Measurements from ENCODE around the gene NR1I3. TPM values are rescaled to one million over a fixed set of nuclear protein-coding genes. Genes with fewer than 3 reads are reported as not detected.

The NR1I3 gene, protein sequence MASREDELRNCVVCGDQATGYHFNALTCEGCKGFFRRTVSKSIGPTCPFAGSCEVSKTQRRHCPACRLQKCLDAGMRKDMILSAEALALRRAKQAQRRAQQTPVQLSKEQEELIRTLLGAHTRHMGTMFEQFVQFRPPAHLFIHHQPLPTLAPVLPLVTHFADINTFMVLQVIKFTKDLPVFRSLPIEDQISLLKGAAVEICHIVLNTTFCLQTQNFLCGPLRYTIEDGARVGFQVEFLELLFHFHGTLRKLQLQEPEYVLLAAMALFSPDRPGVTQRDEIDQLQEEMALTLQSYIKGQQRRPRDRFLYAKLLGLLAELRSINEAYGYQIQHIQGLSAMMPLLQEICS
- total RNA-seq: not detected in 2 replicates

DNA sequence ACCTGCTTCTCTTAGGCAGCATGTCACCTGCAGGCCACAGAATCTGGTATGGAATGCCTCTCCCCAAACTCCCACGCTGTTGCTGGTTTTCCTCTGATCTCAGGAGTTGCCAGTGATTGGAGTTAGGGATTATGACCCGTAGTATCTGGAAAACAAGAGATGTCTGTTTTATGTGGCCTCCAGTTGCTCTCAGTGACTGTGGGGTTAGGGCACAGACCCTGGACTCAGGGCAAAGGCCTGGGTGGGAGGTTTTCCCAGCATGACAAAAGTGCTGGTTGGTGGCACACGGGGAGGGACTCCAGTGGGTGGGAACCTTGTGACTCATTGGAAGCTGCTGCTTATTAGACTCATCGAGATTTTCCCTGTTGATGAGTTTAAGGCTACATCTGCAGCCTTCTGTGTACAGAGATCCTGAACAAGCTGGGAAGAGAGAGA lies at the start of gene NR1I3:
Gene NR1I3 (minus strand): TSS at position 165 of the 435 bp plus-strand sequence. CDS start 1,638 bp downstream, outside the sequence.

DNA sequence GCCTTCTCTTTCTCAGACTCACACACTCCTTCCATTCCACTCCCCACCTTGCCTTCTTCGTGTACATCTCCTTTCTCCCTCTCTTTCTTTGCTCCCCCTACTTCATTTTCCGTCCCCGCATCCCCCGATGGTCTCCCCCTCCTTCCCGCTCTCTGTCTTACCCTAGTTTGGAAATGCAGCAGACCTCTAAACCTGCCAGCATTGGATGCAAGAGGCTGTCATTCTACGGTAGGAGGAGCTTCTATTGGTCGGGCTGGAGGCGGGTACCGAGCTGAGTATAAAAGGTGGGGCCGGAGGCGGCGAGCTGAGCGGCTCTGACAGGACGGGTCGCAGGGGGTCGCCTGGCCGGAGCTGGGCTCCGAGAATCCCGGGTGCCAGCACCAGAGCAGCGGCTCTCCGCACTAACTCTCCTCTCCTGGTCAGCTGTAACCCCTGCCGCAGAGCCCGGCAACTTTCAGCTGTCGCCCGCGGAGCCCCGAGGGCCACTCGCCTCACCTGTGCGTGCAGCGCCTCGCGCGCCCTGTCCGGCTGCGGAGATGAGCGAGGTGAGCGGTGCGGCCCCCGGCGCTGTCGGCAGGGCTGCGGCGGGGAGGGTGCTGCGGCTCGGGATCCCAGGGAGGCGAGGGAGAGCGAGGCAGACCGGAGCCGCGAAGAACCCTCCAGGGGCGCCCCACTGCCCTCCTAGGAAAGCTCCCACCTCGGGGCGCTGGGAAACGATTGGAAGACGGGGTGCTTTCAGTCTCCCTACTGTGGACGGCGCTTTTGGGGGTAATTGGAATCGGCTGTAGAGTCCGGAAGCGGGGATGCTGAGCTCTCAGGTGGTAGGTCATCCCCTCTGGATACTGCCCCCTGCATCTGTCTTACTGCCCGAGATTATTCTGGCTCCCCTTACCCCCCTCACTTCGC lies 20.7 kb upstream of the NR1I3 start, which contains the start of gene PCP4L1:
Gene PCP4L1 (plus strand): TSS at position 307 of the 906 bp plus-strand sequence. CDS start 230 bp downstream, at position 537.

DNA sequence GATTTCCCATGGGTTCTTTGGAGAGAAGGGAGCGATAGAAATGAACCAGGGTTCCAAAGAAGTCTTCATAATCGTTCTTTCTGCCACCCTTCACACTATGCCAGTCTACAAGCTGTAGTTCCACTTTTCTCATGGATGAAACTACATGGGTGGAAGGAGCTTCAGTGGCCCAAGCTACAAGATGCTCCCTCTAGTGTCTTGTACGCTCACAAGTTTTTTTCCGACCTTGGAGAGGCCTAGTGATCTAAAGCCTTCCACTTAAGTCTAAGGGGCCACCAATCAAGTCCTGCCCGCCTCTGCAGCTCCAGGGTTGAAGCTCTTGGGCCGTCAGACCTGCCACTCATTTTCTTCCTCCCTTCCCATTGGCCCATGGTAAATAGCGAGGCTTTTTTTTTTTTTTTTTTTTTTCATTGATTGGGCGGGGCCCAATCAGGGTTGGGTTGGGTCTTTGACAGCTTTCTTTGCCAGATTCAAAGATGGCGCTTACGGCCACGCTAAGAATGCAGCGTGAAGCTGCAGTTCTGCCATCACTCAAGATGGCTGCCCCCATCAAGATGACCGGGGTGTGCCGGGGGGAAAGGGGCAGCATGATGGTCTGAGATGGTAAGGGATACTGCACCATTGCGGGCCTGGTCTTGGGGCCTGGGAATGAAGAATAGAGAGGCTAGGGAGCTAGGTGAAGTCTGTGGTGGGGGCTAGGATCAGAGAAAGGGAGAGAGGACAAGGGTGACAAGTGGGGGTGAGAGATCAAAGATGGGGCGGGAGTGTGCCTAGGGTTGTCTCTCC lies 12.3 kb downstream of the NR1I3 start, which contains the start of gene TOMM40L:
Gene TOMM40L (plus strand): TSS at position 527 of the 786 bp plus-strand sequence. CDS start 430 bp downstream, outside the sequence.

DNA sequence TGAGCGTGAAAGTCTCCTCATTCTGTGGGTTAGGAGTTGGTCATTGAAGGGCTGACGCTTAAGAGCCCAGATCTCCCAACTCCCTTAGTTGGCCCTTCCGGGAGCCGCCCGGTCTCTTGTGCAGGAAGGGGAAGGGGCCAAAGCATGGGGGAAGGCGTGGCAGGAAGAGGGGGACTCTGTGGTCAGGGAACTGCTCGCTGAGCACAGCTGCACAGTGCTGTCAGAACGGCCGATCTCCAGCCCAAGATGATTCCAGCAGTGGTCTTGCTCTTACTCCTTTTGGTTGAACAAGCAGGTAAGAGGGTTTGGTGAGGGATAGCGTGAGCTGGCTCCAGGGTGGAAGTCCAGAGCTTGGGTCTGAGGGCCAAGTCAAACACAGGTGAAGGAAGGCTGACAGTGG lies 22.9 kb downstream of the NR1I3 start, which contains the start of gene FCER1G:
Gene FCER1G (plus strand): TSS at position 220 of the 400 bp plus-strand sequence. CDS start 27 bp downstream, at position 247.

DNA sequence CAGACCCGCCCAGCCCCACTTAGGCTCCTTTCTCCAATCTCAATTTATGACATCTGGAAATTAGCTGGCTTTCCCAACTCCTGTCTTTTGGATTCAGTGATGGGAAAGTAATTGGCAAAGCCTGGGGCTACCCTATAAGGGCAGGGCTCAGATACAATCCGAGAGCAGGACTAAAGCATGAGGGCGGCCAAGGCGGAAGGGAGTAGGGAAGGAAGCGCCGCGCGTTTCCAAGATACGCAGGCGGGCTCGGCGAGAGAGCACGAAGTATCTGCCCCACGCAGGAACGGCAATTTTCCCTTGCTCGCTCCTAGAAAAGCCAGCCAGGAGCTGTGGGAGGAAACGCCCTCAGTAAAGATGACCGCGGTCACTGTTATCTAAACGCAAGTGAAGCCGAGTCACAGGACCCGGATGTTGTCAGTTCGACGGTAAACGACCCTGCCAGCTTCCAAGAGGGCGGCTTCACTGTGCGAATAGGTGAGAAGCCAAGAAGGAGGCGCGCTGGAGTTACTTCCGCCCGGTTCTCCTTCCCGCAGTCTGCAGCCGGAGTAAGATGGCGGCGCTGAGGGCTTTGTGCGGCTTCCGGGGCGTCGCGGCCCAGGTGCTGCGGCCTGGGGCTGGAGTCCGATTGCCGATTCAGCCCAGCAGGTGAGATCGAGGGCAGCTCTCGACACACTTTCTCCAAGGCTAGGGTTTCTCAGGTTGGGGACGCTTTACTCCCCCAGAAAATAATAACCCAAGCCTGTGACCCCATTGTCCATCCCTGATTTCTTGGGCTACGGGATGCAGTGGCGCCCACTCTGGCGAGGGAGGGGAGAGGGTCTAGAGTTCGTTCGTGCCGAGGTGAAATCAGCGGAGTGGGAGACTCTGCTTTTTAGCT lies 35.9 kb downstream of the NR1I3 start, which contains the start of gene NDUFS2:
Gene NDUFS2 (plus strand): TSS at position 532 of the 877 bp plus-strand sequence. CDS start 19 bp downstream, at position 551.

DNA sequence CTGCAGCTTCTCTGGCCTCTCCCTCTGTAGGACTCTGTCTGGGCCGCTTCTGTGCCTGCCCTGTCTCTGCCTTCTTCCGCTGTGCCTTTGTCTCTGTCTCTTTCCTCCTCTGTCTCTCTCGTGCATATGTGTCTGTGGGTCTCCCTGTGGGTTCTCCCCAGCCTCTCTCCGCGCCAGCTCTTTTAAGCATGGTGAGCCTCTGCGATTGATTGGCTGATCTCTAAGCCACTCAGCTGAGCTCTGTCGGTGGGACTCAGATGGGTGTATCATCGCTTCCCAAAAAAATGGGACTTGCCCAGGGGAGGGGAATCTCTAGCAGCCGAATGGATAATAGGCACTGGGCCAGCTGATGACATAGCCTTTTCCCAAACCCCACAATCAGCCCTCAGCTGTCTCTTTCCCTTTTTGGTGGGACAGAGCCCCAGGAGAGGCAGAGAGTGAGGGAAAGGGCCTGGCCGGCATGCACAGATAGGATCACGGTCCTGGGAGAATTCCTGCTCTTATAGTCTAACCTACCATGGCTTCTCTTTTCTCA lies 39.0 kb downstream of the NR1I3 start, which contains the start of gene ADAMTS4:
Gene ADAMTS4 (minus strand): TSS at position 158 of the 535 bp plus-strand sequence. CDS start 427 bp downstream, outside the sequence.

Other genes starting within 250 kb of the NR1I3 start
- gene F11R, start 217.1 kb downstream of the NR1I3 start, total RNA-seq: 2.2 and 2.7 TPM in 2 replicates
- 3.4 and 9.1 TPM in 2 replicates for gene TSTD1, start 199.2 kb downstream of the NR1I3 start, total RNA-seq
- 66.7 and 87.2 TPM in 2 replicates for gene USF1, start 192.2 kb downstream of the NR1I3 start, total RNA-seq
- not detected in 2 replicates for gene ARHGAP30, start 168.3 kb downstream of the NR1I3 start, total RNA-seq
- gene NECTIN4, start 148.6 kb downstream of the NR1I3 start, total RNA-seq: 0.11 and 0.25 TPM in 2 replicates
- 1.3 and 1.6 TPM in 2 replicates for gene KLHDC9, start 139.8 kb downstream of the NR1I3 start, total RNA-seq
- 74.6 and 114 TPM in 2 replicates for gene PFDN2, start 120.2 kb downstream of the NR1I3 start, total RNA-seq
- gene NIT1, start 120.1 kb downstream of the NR1I3 start, total RNA-seq: 21.8 and 25.6 TPM in 2 replicates
- 21.1 and 28.7 TPM in 2 replicates for gene DEDD, start 105.5 kb downstream of the NR1I3 start, total RNA-seq
- 85.5 and 86.7 TPM in 2 replicates for gene UFC1, start 84.2 kb downstream of the NR1I3 start, total RNA-seq
- 7.5 and 11.2 TPM in 2 replicates for gene USP21, start 78.7 kb downstream of the NR1I3 start, total RNA-seq
- gene PPOX, start 71.8 kb downstream of the NR1I3 start, total RNA-seq: 13.8 and 15.2 TPM in 2 replicates
- 18.3 and 23.6 TPM in 2 replicates for gene B4GALT3, start 60.7 kb downstream of the NR1I3 start, total RNA-seq
- gene ADAMTS4, start 39.1 kb downstream of the NR1I3 start, total RNA-seq: 14.9 and 37.3 TPM in 2 replicates
- 197 and 198 TPM in 2 replicates for gene NDUFS2, start 35.8 kb downstream of the NR1I3 start, total RNA-seq
- gene FCER1G, start 22.9 kb downstream of the NR1I3 start, total RNA-seq: not detected in 2 replicates
- gene APOA2, start 14.6 kb downstream of the NR1I3 start, total RNA-seq: not detected in 2 replicates
- 9.2 and 13.2 TPM in 2 replicates for gene TOMM40L, start 12.1 kb downstream of the NR1I3 start, total RNA-seq
- not detected in 2 replicates for gene PCP4L1, start 20.5 kb upstream of the NR1I3 start, total RNA-seq
- 0.87 and 1.00 TPM in 2 replicates for gene MPZ, start 71.8 kb upstream of the NR1I3 start, total RNA-seq
- gene SDHC, start 76.2 kb upstream of the NR1I3 start, total RNA-seq: 26.9 and 37.0 TPM in 2 replicates
- not detected in 2 replicates for gene CFAP126, start 129.7 kb upstream of the NR1I3 start, total RNA-seq